ENCODE data around the gene CAMK4.

DNA sequence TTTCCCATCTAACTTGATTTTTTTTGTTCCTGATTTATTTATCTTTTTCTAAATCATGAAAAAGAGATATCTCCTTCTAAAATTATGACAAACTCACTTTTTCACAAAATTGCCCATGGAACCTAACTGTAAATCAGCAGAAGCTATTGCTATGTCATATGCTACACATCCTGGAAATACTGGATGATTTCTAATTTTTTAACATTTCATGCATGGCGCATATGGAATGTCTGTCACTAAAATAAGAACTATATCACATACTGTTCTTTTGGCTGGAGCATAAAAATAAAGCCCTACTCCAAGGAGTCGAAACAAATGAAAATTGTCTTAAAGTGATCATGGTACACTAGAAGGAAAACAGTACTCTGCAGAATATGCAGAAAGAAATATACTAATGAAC, 60.6 kb downstream of the CAMK4 start:
- TF ChIP-seq POLR2A (IDR thresholded peaks at IDR 0.05; ENCODE audit: low read depth, low read length), result no peak
- TF ChIP-seq POLR2AphosphoS5 (IDR thresholded peaks at IDR 0.05; ENCODE audit: low read depth, low read length), result no peak
- TF ChIP-seq TAF1 (IDR thresholded peaks at IDR 0.05; ENCODE audit: borderline replicate concordance, low read depth, low read length), result no peak
